ENCODE data around the gene SLC35A5.

DNA sequence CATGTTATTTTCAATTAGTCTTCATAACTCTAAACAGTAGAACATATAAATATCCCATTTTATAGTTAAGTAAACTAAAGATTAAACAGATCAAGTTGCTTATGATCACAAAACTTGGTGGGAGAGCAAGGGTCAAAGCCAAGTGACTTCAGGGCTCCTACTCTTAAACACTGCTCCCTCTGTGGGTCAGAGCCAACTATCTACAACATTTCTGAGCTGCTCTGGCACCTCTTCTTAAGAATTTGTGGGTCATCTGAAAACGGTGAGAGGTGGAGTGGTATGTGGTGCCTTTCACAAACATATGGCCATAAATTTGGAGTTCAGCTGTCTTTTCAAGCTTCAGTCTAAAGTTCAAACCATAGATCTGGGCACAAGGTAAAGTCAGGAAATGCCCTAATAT lies 11.0 kb upstream of the SLC35A5 start:
- TF ChIP-seq, protein P1, sequence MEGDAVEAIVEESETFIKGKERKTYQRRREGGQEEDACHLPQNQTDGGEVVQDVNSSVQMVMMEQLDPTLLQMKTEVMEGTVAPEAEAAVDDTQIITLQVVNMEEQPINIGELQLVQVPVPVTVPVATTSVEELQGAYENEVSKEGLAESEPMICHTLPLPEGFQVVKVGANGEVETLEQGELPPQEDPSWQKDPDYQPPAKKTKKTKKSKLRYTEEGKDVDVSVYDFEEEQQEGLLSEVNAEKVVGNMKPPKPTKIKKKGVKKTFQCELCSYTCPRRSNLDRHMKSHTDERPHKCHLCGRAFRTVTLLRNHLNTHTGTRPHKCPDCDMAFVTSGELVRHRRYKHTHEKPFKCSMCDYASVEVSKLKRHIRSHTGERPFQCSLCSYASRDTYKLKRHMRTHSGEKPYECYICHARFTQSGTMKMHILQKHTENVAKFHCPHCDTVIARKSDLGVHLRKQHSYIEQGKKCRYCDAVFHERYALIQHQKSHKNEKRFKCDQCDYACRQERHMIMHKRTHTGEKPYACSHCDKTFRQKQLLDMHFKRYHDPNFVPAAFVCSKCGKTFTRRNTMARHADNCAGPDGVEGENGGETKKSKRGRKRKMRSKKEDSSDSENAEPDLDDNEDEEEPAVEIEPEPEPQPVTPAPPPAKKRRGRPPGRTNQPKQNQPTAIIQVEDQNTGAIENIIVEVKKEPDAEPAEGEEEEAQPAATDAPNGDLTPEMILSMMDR (IDR thresholded peaks at IDR 0.05), result no peak
- TF ChIP-seq POLR2A (IDR thresholded peaks at IDR 0.05), result no peak

Data from testis (tissue), 2 donors.